ENCODE measurements around the gene AFF3. TPM values are rescaled to one million over a fixed set of nuclear protein-coding genes. Genes with fewer than 3 reads are reported as not detected.

AFF3 gene
- total RNA-seq, 1 experiment from 2014 or later: not detected

- TF ChIP-seq CTCF (IDR thresholded peaks at IDR 0.05; ENCODE audit: unreplicated experiment): no peak
- Mint-ChIP-seq H3K27ac (ENCODE audit: unreplicated experiment) (no peak overlapping the region), H3K36me3 (ENCODE audit: insufficient read depth, unreplicated experiment) (no peaks in the 10 kb centered on the region), H3K4me3 (ENCODE audit: low read depth, unreplicated experiment) (no peak overlapping the region), H3K9me3 (ENCODE audit: low read depth, unreplicated experiment) (no peaks in the 10 kb centered on the region), H3K4me1 (ENCODE audit: low read depth, unreplicated experiment) (no peaks in the 10 kb centered on the region), H3K27me3 (ENCODE audit: unreplicated experiment) (peaks cover 20% of the 10 kb centered on the region)
- intact Hi-C loops (cut with micrococcal nuclease; ENCODE audit: unreplicated experiment): no loop called here
- DNase-seq: no peak
- BruUV-seq (replicated peaks): no TSS peak
- CTCF ChIA-PET: no interaction called here
These were observed 277.5 kb downstream of the AFF3 start for GRCh38 chr2:99864561-99865553.

- no peaks in the 10 kb centered on the region for H3K4me1 Mint-ChIP-seq (ENCODE audit: low read depth, unreplicated experiment)
- BruUV-seq (replicated peaks): no TSS peak
- H3K27ac Mint-ChIP-seq (ENCODE audit: unreplicated experiment): no peak overlapping the region
- TF ChIP-seq CTCF (IDR thresholded peaks at IDR 0.05; ENCODE audit: unreplicated experiment): no peak
- no peak for DNase-seq
- peaks cover 20% of the 10 kb centered on the region for H3K27me3 Mint-ChIP-seq (ENCODE audit: unreplicated experiment)
- no peak overlapping the region for H3K4me3 Mint-ChIP-seq (ENCODE audit: low read depth, unreplicated experiment)
- no peaks in the 10 kb centered on the region for H3K9me3 Mint-ChIP-seq (ENCODE audit: low read depth, unreplicated experiment)
- intact Hi-C loops (cut with micrococcal nuclease; ENCODE audit: unreplicated experiment): no loop called here
- CTCF ChIA-PET: no interaction called here
- H3K36me3 Mint-ChIP-seq (ENCODE audit: insufficient read depth, unreplicated experiment): no peaks in the 10 kb centered on the region
These were observed 278.5 kb downstream of the AFF3 start for GRCh38 chr2:99863903-99864270.

- CTCF ChIA-PET: no interaction called here
- no peak for DNase-seq
- H3K4me3 Mint-ChIP-seq (ENCODE audit: low read depth, unreplicated experiment): no peak overlapping the region
- no peak overlapping the region for H3K27ac Mint-ChIP-seq (ENCODE audit: unreplicated experiment)
- no TSS peak for BruUV-seq (replicated peaks)
- no peaks in the 10 kb centered on the region for H3K9me3 Mint-ChIP-seq (ENCODE audit: low read depth, unreplicated experiment)
- TF ChIP-seq CTCF (IDR thresholded peaks at IDR 0.05; ENCODE audit: unreplicated experiment): no peak
- H3K4me1 Mint-ChIP-seq (ENCODE audit: low read depth, unreplicated experiment): no peaks in the 10 kb centered on the region
- intact Hi-C loops (cut with micrococcal nuclease; ENCODE audit: unreplicated experiment): no loop called here
- H3K36me3 Mint-ChIP-seq (ENCODE audit: insufficient read depth, unreplicated experiment): no peaks in the 10 kb centered on the region
- peaks cover 20% of the 10 kb centered on the region for H3K27me3 Mint-ChIP-seq (ENCODE audit: unreplicated experiment)
These were observed 279.0 kb downstream of the AFF3 start for GRCh38 chr2:99863236-99863902.

GRCh38 chr2:99862566-99862965 is 279.8 kb downstream of the AFF3 start:
- no TSS peak for BruUV-seq (replicated peaks)
- Mint-ChIP-seq H3K27ac (ENCODE audit: unreplicated experiment) (no peak overlapping the region), H3K4me3 (ENCODE audit: low read depth, unreplicated experiment) (no peak overlapping the region), H3K9me3 (ENCODE audit: low read depth, unreplicated experiment) (no peaks in the 10 kb centered on the region), H3K4me1 (ENCODE audit: low read depth, unreplicated experiment) (no peaks in the 10 kb centered on the region), H3K36me3 (ENCODE audit: insufficient read depth, unreplicated experiment) (no peaks in the 10 kb centered on the region), H3K27me3 (ENCODE audit: unreplicated experiment) (peaks cover 20% of the 10 kb centered on the region)
- intact Hi-C loops (cut with micrococcal nuclease; ENCODE audit: unreplicated experiment): no loop called here
- CTCF ChIA-PET: no interaction called here
- TF ChIP-seq CTCF (IDR thresholded peaks at IDR 0.05; ENCODE audit: unreplicated experiment): no peak
- no peak for DNase-seq

Data from Calu3 (cell line).